AG09309 (cell line): ENCODE results near the gene ATXN7L1.

Source experiments
- DNase-seq: peaks from one replicate; pipeline ENCODE4 v3.0.0-alpha.2; 2010; ENCODE audit warnings: low read depth
- H3K4me3 ChIP-seq: 2 replicates; pipeline ENCODE4 v1.5.1; 2011; ENCODE audit warnings: mild to moderate bottlenecking, low read depth, low read length, moderate library complexity; ENCODE audit not compliant: control insufficient read depth
- CTCF ChIP-seq: IDR thresholded peaks from 2 replicates; pipeline ENCODE4 v1.5.1; 2011; ENCODE audit warnings: mild to moderate bottlenecking, low read depth, low read length, inconsistent platforms; ENCODE audit not compliant: insufficient read depth, control insufficient read depth; ENCODE audit errors: missing control alignments

ATXN7L1 gene

GRCh38 chr7:105721571-105722104 is 154.8 kb downstream of the ATXN7L1 start:
- H3K4me3 ChIP-seq, result no peak overlapping the region
- no peak for DNase-seq
- TF ChIP-seq CTCF, result no peak

DNA sequence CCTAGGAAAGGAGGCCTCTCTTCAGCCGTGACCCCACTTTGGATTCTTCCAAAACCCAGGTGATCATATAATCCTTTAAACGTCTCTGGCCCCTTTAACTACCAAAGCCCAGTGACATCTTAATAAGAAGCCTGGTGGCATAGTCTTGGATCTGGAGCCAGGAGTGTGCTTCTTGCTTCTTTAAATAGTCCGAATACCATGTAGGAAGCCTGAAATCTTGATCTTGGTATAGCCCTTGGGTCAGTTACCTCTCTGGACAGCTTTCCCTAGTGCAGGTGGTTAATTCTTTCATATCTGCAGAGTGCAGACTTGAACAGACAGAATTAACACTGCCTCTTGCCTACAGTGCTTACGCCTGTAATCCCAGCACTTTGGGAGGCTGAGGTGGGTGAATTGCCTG is 156.5 kb downstream of the ATXN7L1 start:
- no peak for TF ChIP-seq CTCF
- DNase-seq, result no peak
- no peak overlapping the region for H3K4me3 ChIP-seq

GRCh38 chr7:105719395-105719794 is 157.0 kb downstream of the ATXN7L1 start:
- no peak for TF ChIP-seq CTCF
- no peak overlapping the region for H3K4me3 ChIP-seq
- no peak for DNase-seq

DNA sequence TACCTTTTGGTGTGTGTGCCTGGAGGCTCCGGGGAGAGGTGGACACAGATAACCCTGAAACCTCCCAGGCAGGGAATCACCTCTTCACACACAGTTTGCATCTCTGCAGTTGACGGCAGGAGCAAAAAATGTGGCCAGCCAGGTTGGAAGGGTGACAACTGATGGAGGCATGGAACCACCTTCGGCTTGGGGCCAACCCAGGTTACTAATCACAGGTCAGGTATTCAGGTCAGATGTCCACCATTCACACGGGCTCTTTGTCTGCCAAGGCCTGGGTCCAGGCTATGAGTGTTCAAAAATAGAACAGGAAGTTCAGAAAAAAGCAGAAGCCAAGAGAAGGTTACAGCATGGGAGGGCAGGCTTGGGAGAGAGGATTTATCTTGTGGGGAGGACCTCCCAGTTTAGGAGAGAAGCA is 157.9 kb downstream of the ATXN7L1 start:
- no peak for TF ChIP-seq CTCF
- no peak overlapping the region for H3K4me3 ChIP-seq
- DNase-seq, result no peak

DNA sequence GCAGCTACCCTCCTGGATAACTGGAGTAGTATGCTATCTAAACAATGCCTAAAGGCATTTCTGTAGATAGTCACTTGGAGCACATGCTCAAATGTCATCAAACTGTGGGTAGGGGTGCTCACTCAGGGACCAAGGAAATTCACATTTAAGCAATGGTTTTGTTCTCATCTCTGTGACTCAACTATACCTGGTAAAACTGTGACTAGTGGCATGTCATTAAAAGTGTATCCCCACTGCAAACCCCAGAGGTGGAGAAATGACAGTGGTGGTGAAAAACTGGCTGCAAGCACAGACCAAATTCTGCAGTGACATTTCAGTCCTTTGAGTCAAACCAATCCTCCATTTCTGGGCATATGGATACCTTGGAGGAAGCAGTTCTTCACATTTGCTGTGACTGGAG is 160.9 kb downstream of the ATXN7L1 start:
- DNase-seq, result no peak
- no peak overlapping the region for H3K4me3 ChIP-seq
- TF ChIP-seq CTCF, result no peak

GRCh38 chr7:105713488-105714465 is 162.6 kb downstream of the ATXN7L1 start:
- peak; percentile 10 for DNase-seq
- TF ChIP-seq CTCF, result no peak
- no peak overlapping the region for H3K4me3 ChIP-seq
